Activated CD4-positive, alpha-beta T cell treated with anti-CD3 and anti-CD28 coated beads, Interleukin-2, amount 50 U/mL, for 24 hours (primary cell): Measurements from ENCODE around the gene TOR1AIP2.
"Not testable (repeated sequence)": the region's sequence is repeated elsewhere in the genome, so short reads cannot be mapped to it uniquely, and the experiment has no call there.

Experiments
- DNase-seq, 2 donors: peaks; one replicate each; pipeline ENCODE4 v3.0.0-alpha.2; 2020; ENCODE audit warnings: low read depth in 1 of 2, low spot score in 1 of 2

The TOR1AIP2 gene

DNA sequence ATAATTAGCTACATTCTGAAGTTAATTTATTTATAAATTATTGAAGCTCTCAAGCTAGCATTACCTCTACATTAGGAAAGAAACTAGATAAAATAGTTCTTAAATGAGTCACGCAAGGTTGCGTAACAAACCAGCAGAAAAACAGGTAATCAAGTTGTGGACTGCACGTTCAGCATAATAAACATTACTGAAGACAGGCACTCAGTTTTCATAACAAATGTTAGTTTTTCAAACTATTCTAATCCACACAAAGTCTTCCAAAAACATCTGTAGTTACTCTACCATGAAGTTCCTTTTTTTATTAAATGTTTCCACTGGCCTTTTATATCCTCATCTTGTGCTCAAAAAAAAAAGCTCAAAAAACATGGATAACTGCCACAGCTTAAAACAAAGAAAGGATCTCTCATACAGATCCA, 1.3 kb downstream of the TOR1AIP2 start:
- no peak for DNase-seq

DNA sequence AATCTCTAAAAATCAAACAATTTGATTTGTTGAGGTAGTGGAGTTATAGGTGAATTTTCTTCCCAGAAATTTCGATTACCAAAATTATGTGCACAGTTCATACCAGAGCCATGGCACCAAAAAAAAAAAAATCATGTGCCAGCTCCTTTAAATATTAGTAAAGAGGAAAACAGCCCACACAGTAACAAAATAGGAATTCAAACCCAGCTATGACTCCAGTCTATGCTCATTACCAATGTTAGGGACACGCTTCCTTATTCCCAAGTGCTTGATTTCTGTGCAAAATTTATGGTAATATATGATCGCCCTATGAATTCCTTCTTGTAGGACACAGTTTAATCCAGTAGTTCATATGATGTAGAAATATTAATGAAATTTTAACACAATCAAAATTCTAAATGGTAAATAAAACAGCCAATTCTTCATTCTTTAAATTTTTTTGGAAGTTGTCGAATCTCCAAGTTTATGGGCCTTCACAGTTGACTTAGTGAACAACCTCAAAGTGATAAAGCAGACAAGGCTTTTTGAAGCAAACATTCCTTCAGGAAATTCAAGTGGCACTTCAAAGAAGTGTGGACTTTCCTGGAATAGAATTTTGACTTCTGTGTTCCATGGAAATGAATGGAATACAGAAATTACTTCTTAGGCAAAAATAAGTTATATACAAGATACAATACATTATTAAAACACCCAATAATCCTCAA, 1.9 kb downstream of the TOR1AIP2 start:
- DNase-seq, result no peak

DNA sequence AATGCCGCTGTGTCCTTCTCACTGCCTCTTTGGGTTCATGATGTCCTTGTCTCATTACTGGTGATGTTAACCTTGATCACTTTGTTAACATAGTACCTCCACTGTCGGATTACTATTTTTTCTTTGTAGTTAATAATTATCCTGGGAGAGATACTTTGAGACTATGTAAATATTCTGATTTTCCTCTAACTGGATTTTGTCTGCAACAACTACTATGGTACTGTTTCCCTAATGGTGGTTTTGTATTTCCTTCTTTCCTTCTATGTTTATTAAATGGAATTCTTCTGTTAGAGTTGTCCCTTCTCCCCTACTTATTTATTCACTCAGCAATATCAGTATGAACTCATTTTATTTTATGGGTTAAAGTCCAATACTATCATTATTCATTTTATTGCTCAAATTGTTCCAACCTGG, 4.2 kb downstream of the TOR1AIP2 start:
- no peak for DNase-seq

DNA sequence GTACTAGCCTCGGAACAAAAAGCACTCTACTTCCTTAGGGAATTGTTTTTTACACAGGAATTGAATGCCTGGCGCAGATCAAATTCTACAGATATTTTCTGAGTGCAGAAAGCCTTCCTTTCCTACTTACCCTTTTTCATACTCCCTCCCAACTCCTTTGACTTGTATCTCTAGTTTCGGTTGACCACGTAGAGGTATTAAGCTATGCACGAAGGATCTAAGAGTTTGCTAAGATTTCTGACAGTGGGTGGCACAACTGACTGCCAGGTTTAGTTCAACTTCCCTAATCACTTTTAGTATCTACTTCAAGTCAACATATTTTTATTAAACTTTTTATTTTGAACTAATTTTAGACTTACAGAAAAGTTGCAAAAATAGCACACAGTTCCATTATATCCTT, 5.0 kb downstream of the TOR1AIP2 start:
- DNase-seq, result no peak

DNA sequence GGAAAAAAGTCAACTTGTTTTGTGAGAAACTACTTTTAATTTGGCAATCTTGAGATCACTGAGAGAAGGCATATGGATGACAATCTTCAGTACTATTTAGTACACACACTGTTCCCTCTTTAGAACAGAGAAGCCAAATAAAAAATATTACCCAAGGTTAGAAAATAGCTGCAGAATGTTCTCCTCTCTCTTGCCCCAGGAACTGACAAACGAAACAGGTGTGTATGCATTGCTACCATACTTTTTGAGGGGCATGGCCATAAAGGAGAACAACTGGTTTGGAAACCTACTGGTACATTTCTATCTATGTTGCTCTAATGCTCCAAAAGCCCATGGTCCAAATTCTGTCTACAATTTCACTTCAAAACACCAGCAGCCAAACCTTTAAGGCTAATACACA, 5.7 kb downstream of the TOR1AIP2 start:
- DNase-seq, result no peak

DNA sequence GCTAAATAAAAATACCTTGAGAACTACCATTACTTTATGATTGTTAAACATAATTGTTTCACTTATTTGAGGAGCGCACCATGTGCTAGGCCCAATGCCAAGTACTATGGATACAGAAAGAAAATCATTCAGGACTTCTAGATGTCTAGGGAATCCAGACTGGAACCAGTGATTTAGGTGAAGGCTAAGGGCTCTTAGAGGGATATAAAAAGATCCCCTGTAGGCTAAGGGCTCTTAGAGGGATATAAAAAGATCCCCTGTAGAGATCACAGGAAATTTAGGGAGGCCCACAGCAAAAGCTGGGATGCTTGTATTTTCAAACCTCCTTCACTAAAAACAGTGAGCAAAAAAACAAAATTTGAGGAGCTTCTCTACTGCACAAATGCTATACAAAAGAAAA, 6.7 kb downstream of the TOR1AIP2 start:
- no peak for DNase-seq

DNA sequence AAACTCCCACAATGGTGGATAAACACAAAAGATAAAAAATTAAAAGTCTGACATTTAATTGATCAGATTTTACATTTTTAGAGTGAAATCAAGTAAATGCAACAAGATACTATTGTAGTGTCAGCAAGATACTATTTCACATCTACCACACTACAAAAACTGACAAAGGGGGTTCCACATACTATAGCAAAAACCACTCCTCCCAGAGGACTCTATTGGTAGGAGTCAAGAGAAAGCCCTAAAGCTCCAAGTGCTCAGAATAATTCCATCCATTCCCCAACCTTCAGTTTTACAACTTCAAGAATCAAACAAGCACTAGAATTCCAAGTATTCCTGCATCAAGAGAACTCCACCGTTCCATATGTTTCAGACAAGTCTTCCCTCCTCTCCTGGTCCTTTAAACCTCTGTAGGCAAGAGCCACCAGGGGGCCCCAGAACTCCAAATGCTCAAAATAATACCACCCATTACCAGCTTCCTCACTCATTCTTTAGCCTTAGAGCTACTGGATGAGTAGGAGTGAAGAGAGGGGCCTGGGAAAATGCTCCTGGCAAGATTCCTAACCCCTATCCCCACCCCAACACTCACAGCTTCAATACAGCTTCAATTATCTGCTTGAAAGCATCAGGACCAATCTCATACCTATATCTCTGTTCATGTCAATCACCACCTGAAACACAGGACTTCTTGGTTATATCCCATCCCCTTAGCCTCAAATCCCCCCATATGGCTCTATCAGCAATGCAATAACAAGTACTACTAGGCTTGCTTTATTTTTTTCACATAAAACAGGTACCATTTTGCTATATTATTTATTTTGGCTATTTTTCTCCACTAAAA, 9.9 kb downstream of the TOR1AIP2 start:
- DNase-seq, result peak in 1 of 2 donors; percentile 21

DNA sequence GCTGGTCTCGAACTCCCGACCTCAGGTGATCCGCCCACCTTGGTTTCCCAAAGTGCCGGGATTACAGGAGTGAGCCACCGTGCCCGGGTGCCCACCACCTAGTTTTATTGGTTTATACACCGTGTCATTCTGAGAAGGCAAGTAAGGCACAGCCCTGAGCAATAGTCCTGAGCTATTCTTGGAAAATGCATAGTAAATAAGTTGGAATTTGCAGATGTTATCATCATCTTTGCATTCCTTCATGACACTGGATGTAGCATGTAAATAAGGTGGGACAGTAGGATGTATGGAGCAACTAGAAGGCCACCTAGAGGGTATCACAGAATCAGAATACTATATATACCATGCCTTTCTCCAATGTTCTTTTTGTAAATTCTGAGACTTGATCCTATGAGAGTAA, 11.0 kb downstream of the TOR1AIP2 start:
- DNase-seq, result no peak

DNA sequence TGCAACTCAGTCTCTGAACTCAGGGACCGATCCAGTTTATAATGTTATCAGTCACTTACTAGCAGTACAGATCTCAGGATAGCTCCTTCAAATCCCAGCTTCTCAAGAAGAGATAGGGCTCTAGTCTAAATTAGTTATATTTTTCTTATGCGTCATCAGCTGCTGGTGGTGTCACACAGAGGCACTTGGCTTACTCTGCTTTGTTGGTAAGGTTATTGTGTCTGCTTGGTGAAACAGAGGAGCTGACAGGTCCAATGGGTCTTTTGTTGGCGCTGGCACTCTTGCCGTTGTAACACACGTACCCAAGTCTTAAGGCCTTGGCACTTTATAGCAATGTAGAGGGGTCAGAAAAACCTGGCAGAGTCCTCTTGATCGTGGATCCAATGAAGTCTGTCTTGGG, 12.2 kb downstream of the TOR1AIP2 start:
- no peak for DNase-seq

DNA sequence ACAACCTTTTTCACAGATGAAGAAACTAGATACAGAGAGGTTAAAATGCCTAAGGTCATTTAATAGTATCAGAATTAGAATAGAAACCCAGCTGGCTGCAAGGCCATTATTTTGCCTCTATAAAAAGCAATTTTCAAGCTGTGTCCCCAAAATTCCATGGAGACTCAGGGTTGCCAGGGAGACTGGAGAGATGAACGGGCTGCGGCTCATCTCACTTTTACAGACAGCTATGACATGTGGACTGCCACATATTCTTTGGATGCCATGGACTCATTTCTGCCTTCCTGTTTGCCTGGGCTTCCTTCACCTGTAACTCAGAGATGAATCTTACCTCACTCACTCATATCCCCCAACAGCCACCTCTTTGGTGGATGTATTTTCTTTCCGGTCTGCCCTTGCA, 17.0 kb downstream of the TOR1AIP2 start:
- no peak for DNase-seq

DNA sequence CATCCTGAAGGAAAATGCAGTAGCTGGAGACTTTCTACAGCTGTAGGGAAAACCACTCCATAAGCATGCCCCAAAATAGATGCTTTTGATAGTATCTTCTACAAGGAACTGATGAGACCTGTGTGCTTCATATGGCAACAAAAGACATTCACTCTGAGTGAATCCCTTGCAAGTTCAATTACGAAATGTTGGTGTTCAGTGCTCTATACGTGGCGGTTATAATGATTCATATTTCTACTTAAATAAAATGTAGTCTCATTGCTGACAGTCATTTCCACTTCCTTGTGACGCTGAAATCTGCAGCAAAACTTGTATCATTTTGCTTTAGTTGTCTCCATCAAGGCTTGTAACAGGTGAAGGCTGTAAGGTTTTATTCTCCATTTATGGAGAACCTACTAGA, 20.6 kb downstream of the TOR1AIP2 start:
- DNase-seq, result no peak

DNA sequence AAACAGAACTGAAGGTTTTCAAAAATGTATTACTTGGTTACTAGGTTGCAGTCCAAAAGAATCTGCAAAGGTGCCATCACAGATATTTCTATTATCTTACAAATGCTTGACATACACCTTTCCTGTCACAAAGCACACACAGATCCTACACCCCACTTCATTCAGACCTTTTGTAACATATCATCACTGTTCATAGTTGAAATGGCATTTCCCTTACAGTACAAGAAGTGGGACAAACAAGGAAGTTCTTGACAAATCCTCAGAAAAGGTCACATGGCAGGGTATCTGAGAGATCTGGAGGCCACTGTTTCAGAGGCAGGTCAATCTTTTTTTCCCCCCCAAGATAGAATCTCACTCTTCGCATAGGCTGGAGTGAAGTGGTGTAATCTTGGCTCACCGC, 21.3 kb downstream of the TOR1AIP2 start:
- DNase-seq, result no peak

DNA sequence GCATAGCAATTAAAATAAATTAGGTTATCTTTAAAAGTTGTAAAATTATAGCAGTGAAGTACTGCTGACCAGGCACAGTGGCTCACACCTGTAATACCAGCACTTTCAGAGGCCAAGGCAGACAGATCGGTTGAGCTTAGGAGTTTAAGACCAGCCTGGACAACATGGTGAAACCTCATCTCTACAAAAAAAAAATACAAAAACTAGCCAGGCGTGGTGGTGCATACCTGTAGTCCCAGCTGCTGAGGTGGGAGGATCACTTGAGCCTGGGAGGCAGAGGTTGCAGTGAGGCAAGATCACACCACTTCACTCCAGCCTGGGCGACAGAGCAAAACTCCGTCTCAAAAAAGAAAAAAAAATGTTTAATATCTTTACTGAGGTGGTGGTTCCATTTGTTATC, 21.8 kb downstream of the TOR1AIP2 start:
- DNase-seq, result not testable (repeated sequence)

DNA sequence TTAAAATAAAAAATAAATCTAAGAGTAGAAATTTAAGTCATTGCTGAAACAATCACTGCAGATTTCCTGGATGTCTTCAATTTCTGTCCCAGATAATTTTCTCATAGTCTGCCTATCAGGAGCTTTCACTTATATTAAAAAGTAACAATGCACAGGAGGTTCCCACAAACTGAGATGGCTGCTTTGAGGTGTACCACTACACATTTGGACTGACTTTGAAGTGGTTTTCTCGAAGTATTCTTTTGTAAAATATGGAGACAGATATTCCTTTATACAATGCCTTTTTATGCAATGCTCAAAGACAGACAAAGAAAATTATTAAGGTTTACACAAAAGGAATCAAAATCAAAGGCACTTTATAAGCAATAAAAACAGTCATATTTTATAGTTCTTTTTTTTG, 24.5 kb downstream of the TOR1AIP2 start:
- DNase-seq, result no peak

DNA sequence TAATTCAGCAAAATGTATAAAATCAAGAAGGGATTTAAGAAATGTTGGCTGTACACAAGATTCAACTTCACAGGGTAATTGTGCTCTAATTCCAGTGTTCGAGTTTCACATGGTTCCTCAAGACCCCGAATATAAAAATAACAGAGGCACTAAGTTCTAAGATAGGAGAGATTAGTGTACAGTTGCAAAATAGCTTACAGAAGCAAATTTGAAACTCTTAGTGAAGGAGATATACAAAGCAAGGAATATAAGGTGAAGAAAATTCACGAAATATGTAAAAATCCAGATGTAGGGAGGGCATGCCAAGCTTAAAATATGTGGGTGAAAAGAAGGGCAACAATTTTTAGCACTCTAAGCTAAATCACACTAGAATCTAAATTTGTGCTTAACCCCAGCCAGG, 29.4 kb downstream of the TOR1AIP2 start:
- no peak for DNase-seq

DNA sequence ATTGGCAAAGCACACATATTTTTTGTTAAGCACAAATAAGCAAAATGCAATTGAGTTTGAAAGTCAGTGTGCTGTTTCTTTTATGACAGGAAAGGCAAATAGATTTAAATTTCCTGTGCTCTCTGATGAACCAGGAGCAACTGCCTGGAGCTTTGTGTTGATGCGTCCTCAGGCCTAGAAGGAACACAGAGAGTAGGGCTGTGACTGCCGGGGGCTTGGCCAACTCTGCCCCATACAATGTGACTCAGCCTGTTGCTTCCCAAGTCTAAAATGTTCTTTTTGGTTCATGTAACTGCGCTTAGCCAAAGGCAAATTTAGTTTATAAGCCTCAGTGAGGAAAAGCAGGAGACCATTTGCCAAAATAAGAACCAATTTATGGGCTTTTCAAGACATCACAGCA, 37.5 kb downstream of the TOR1AIP2 start:
- no peak for DNase-seq

DNA sequence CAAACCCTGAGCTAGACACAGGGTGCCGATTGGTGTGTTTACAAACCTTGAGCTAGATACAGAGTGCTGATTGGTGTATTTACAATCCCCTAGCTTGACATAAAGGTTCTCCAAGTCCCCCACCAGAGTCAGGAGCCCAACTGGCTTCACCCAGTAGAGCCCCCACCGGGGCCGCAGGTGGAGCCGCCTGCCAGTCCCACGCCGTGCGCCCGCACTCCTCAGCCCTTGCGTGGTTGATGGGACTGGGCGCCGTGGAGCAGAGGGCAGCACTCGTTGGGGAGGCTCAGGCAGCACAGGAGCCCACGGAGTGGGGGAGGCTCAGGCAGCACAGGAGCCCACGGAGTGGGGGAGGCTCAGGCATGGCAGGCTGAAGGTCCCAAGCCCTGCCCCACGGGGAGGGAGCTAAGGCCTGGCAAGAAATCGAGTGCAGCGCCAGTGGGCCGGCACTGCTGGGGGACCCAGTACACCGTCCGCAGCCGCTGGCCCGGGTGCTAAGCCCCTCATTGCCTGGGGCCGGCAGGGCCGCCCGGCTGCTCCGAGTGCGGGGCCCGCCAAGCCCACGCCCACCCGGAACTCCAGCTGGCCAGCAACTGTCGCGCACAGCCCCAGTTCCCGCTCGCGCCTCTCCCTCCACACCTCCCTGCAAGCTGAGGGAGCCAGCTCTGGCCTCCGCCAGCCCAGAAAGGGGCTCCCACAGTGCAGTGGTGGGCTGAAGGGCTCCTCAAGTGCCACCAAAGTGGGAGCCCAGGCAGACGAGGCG, 40.7 kb downstream of the TOR1AIP2 start:
- not testable (repeated sequence) for DNase-seq

DNA sequence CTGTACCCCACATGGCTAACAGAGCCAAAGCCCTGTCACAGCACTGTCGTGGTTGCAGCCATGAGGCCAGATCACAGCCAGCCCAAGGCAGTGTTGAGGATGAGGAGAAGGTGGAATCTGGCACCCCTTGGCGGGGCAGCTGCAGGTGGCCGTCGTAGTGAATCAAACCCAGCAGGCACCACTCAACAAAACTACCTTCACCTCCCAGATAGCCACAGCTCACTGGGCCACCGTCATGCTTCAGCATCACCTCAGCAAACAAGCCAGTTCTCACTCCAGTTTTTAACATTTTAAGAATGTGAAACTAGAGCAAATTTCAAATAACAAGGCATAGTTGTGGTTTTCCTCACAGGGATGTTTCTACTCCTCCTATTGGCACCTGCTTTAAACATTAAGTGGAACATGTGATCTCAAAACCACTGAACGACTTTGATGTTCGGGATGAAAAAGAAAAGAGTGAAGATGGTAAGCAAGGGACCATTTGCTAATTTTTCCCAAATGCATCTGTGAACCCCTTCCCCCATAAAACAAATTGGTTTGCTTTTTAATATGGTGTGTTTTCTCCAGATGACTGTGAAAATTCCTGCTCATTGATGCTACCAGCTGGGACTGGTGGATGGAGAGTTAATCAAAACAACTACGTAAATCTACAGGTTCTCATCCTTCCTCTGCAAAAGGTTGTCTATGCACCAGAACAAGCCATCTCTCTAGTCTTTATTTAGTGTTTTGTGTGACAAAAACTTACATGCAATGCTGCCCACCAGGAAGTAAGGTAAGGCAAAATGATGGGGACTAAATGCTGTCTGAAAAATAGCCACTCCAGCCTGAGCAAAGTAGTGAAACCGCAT, 45.5 kb downstream of the TOR1AIP2 start:
- DNase-seq, result no peak

DNA sequence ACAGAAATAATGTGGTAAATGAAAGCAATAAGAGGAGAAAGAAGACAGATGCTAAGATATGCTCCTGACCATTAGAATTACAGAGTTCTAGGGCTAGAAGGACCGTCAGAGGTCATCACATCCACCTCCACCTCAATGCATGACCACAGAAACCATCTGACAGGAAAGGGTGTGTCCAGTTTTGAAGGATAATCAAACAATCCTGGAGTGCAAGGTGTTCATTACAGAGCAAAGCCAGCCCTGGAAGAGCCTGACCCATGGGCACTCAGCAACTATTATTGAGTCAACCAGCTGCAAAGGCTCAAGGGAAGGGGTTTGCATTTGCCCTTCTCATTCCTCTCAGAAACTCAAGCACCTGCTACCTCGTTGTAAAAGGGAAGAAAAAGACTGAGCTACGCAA, 46.4 kb downstream of the TOR1AIP2 start:
- DNase-seq, result no peak

DNA sequence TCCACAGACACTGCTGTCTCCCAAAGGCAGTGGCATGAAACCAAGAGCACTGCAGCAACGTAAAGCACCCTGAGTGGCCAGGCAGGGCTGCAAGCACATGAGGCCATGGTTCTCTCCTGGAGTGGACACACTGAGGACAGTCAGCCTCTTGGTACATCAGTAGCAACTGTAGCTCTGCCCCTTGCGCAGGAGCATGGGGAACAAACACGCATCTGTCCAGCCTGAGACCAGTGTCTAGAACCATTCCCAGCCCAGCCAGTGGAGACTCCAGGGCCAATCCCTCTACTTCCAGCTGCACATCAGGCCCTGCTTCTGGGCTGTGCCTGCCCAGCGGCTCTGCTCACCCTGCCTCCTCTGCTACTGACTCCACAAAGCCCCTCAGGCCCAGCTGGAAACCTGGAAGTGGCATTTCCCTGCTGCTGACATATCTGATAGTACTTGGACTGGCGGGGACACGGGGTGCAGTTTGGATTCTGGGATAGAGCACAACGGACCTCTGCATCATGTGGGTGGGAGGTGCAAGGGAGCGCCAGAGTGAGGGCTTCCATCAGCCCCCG, 49.0 kb downstream of the TOR1AIP2 start:
- no peak for DNase-seq
